ENCODE results near the gene ZSCAN23. TPM values are rescaled to one million over a fixed set of nuclear protein-coding genes. Genes with fewer than 3 reads are reported as not detected.
A peak's percentile ranks its signal among the peaks of the same experiment; 100 is the strongest.

Gene ZSCAN23
- total and polyA plus RNA-seq, 9 of the 15 experiments (the other 6 are each of a cell fraction or from before 2014, with no cell fraction given), result 0.05 to 0.29 (median 0.21) TPM; not detected in 1

- TF ChIP-seq ZNF589 (CRISPR knock-in tag; IDR thresholded peaks at IDR 0.05; ENCODE audit: low read depth) (peak; percentile 96), RNF2 (IDR thresholded peaks at IDR 0.05) (no peak), PHF8 (IDR thresholded peaks at IDR 0.05; ENCODE audit: borderline replicate concordance, low read length) (no peak), SIRT6 (IDR thresholded peaks at IDR 0.05; ENCODE audit: low read depth, low read length) (no peak), PHB (CRISPR knock-in tag; IDR thresholded peaks at IDR 0.05) (no peak), CBX5 (IDR thresholded peaks at IDR 0.05; ENCODE audit: borderline replicate concordance, low read depth) (no peak), MYBL2 (IDR thresholded peaks at IDR 0.05; ENCODE audit: low read depth) (no peak), MYBL2 (CRISPR knock-in tag; IDR thresholded peaks at IDR 0.05; ENCODE audit: borderline replicate concordance) (no peak), ZNF431 (CRISPR knock-in tag; IDR thresholded peaks at IDR 0.05) (no peak), CHD4 (IDR thresholded peaks at IDR 0.05; ENCODE audit: insufficient read depth, insufficient replicate concordance, low read depth, low read length, poor library complexity, severe bottlenecking) (no peak), ZNF277 (CRISPR knock-in tag; IDR thresholded peaks at IDR 0.05; ENCODE audit: borderline replicate concordance) (no peak), HNRNPH1 (optimal IDR thresholded peaks at IDR 0.05; ENCODE audit: low read depth, low read length) (no peak), GTF2E2 (tag; IDR thresholded peaks at IDR 0.05) (no peak), ZNF133 (CRISPR knock-in tag; IDR thresholded peaks at IDR 0.05) (no peak), POU5F1 (IDR thresholded peaks at IDR 0.05; ENCODE audit: borderline replicate concordance, low read depth, low read length, partially characterized antibody) (no peak), MCM7 (IDR thresholded peaks at IDR 0.05) (no peak), CBFA2T3 (IDR thresholded peaks at IDR 0.05) (peak; percentile 78), USF1 (CRISPR knock-in tag; IDR thresholded peaks at IDR 0.05) (no peak), CAMTA2 (CRISPR knock-in tag; conservative IDR thresholded peaks at IDR 0.05) (no peak), MAFF (IDR thresholded peaks at IDR 0.05; ENCODE audit: low read length) (no peak), FOSL1 (tag; conservative IDR thresholded peaks at IDR 0.05) (no peak)
- TF ChIP-seq, protein P1, sequence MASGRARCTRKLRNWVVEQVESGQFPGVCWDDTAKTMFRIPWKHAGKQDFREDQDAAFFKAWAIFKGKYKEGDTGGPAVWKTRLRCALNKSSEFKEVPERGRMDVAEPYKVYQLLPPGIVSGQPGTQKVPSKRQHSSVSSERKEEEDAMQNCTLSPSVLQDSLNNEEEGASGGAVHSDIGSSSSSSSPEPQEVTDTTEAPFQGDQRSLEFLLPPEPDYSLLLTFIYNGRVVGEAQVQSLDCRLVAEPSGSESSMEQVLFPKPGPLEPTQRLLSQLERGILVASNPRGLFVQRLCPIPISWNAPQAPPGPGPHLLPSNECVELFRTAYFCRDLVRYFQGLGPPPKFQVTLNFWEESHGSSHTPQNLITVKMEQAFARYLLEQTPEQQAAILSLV (tag; IDR thresholded peaks at IDR 0.05), result peak; percentile 80
- TF ChIP-seq, protein P2, sequence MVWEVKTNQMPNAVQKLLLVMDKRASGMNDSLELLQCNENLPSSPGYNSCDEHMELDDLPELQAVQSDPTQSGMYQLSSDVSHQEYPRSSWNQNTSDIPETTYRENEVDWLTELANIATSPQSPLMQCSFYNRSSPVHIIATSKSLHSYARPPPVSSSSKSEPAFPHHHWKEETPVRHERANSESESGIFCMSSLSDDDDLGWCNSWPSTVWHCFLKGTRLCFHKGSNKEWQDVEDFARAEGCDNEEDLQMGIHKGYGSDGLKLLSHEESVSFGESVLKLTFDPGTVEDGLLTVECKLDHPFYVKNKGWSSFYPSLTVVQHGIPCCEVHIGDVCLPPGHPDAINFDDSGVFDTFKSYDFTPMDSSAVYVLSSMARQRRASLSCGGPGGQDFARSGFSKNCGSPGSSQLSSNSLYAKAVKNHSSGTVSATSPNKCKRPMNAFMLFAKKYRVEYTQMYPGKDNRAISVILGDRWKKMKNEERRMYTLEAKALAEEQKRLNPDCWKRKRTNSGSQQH (CRISPR knock-in tag; IDR thresholded peaks at IDR 0.05), result no peak
- TF ChIP-seq, protein P3, sequence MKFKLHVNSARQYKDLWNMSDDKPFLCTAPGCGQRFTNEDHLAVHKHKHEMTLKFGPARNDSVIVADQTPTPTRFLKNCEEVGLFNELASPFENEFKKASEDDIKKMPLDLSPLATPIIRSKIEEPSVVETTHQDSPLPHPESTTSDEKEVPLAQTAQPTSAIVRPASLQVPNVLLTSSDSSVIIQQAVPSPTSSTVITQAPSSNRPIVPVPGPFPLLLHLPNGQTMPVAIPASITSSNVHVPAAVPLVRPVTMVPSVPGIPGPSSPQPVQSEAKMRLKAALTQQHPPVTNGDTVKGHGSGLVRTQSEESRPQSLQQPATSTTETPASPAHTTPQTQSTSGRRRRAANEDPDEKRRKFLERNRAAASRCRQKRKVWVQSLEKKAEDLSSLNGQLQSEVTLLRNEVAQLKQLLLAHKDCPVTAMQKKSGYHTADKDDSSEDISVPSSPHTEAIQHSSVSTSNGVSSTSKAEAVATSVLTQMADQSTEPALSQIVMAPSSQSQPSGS (CRISPR knock-in tag; IDR thresholded peaks at IDR 0.05), result no peak
Measured at GRCh38 chr6:28486988-28487742, 43.9 kb upstream of the ZSCAN23 start (continued).
